GM23248 (cell line): Measurements from ENCODE around the gene HIVEP1.

Source experiments
- EZH2 ChIP-seq: fragments of 200-600 bp; sonication (generic); IDR thresholded peaks from 2 replicates; pipeline ENCODE4 v1.6.1; 2018; ENCODE audit warnings: antibody characterized with exemption, mild to moderate bottlenecking; ENCODE audit not compliant: insufficient read depth, poor library complexity, severe bottlenecking
- EZH2phosphoT487 ChIP-seq: fragments of 200-600 bp; sonication (generic); IDR thresholded peaks from 2 replicates; pipeline ENCODE4 v1.6.1; 2018; ENCODE audit warnings: antibody characterized with exemption, moderate library complexity, mild to moderate bottlenecking, low read depth; ENCODE audit not compliant: insufficient read depth

GRCh38 chr6:12113190-12113577 is 101.1 kb downstream of the HIVEP1 start:
- TF ChIP-seq EZH2 (no peak), EZH2phosphoT487 (no peak)
